H1 (cell line): ENCODE results near the gene TVP23A. TPM values are rescaled to one million over a fixed set of nuclear protein-coding genes. Genes with fewer than 3 reads are reported as not detected.

ENCODE experiments used
- CBX8 ChIP-seq: fragments of 300-800, 300-1000 bp; sonication (generic); IDR thresholded peaks from 2 replicates; pipeline ENCODE4 v1.7.1; 2016; ENCODE audit warnings: low read depth, low read length, borderline replicate concordance
- FOSL1 ChIP-seq: IDR thresholded peaks from 2 replicates; pipeline ENCODE4 v1.6.1; 2011; ENCODE audit warnings: mild to moderate bottlenecking, low read depth, low read length, moderate library complexity; ENCODE audit not compliant: insufficient read depth
- SIN3A ChIP-seq, 2 experiments: IDR thresholded peaks in 1 of 2; conservative IDR thresholded peaks in 1 of 2; 2 replicates each; pipeline ENCODE4 v1.6.1; 2011 to 2012; ENCODE audit warnings: low read length in 2 of 2, improper control_type of control experiment in 1 of 2, low read depth in 1 of 2, mild to moderate bottlenecking in 1 of 2
- USF2 ChIP-seq: IDR thresholded peaks from 2 replicates; pipeline ENCODE4 v1.6.1; 2011; ENCODE audit warnings: low read length, improper control_type of control experiment
- polyA plus RNA-seq, 7 experiments: library from polyadenylated mRNA; depleted of rRNA in 3 of 7; stranded (reverse) in 5 of 7; unstranded in 2 of 7; fragments of >200 nt in 5 of 7; fragments of 200-250 nt in 2 of 7; gene quantifications; 1 replicate in 5 of 7; 2 replicates in 1 of 7; 4 replicates in 1 of 7; pipeline versions ENCODE4 v1.2.1 to v1.2.3, GENCODE V29; 2011 to 2013; ENCODE audit warnings: missing spikeins in 2 of 7, mixed read lengths in 2 of 7
- total RNA-seq: library from RNA; stranded (reverse); fragmentation: NEBNext Ultra II Directional; extraction: Animal tissue kit (Norgen Biotek cat#: 25700); gene quantifications from 2 replicates; pipeline ENCODE4 v1.2.1, GENCODE V29; 2021

The TVP23A gene
- total and polyA plus RNA-seq, 2 of the 8 experiments (the other 6 are each of a cell fraction or from before 2014, with no cell fraction given) = 2.2 to 3.1 TPM

- TF ChIP-seq SIN3A (conservative IDR thresholded peaks at IDR 0.05 in 1 of 2, IDR thresholded peaks at IDR 0.05 in 1 of 2; ENCODE audit: low read depth in 1 of 2, low read length in 2 of 2) (no peak), CBX8 (no peak), FOSL1 (no peak), USF2 (no peak)
Measured at GRCh38 chr16:10761373-10761772, 57.2 kb downstream of the TVP23A start (continued).
